K562 (cell line): Measurements from ENCODE around the gene APOM. TPM values are rescaled to one million over a fixed set of nuclear protein-coding genes. Genes with fewer than 3 reads are reported as not detected.

Experiments
- ATAC-seq: fragments of 200-7000 bp; cut with Tn5 transposase; 3 replicates; pipeline ENCODE4 v1.9.1; 2020; ENCODE audit warnings: moderate library complexity
- BruUV-seq: library from RNA; stranded (reverse); fragments of 400-500 nt; replicated peaks from 2 replicates; lab custom pipeline; 2021; lab: Mats Ljungman, UMichigan
- CTCF ChIA-PET: fragments of 300-600 bp; formaldehyde crosslinking; extraction: SDS; loops from one replicate; lab custom pipeline; 2021; ENCODE audit warnings: low intra/inter-chr PET ratio; lab: Yijun Ruan, JAX
- POLR2A ChIA-PET: fragments of 300-600, 350-650 bp; sonication (Branson Sonifier 250); formaldehyde crosslinking; extraction: SDS; loops from one replicate; lab custom pipeline; 2021; ENCODE audit warnings: antibody characterized with exemption, inconsistent platforms; lab: Yijun Ruan, JAX
- DNase-seq, 4 experiments: peaks; one replicate each; pipeline versions ENCODE4 v3.0.0 to v3.0.0-alpha.2; 2011 to 2018; ENCODE audit warnings: low spot score in 3 of 4, mixed read lengths in 3 of 4; ENCODE audit errors: extremely low read depth in 1 of 4
- FAIRE-seq: peaks from 2 replicates; lab custom pipeline; 2011; peaks lifted over from hg19 to GRCh38; lab: Jason Lieb, UNC
- H2AFZ ChIP-seq: 2 replicates; pipeline ENCODE4 v1.6.0; 2011; ENCODE audit warnings: low read depth, low read length, control low read depth, inconsistent platforms
- H3K27ac ChIP-seq: fragments of 200-600 bp; 3 replicates; pipeline ENCODE4 v1.8.0; 2011; ENCODE audit warnings: low read depth, mild to moderate bottlenecking, control low read depth, inconsistent platforms, low read length, moderate library complexity, mixed read lengths; ENCODE audit errors: extremely low read depth
- H3K27me3 ChIP-seq, 2 experiments: fragments of 300-600 bp in 1 of 2; 2 replicates in 1 of 2; 3 replicates in 1 of 2; pipeline versions ENCODE4 v1.6.0 to v1.8.0; 2011; ENCODE audit warnings: inconsistent platforms in 2 of 2, low read length in 2 of 2, mild to moderate bottlenecking in 1 of 2, mixed read lengths in 1 of 2, moderate library complexity in 1 of 2; ENCODE audit not compliant: control insufficient read depth in 2 of 2, insufficient read depth in 2 of 2
- H3K36me3 ChIP-seq: fragments of 300-600 bp; 3 replicates; pipeline ENCODE4 v1.8.0; 2011; ENCODE audit warnings: mild to moderate bottlenecking, low read length, inconsistent platforms; ENCODE audit not compliant: control insufficient read depth, insufficient read depth
- H3K4me1 ChIP-seq, 2 experiments: fragments of 200-600 bp in 1 of 2; replicated peaks in 1 of 2; 2 replicates in 1 of 2; 3 replicates in 1 of 2; pipeline versions ENCODE4 v1.5.1 to v1.8.0; 2011; ENCODE audit warnings: inconsistent platforms in 2 of 2, low read length in 2 of 2, mild to moderate bottlenecking in 1 of 2, mixed read lengths in 1 of 2, moderate library complexity in 1 of 2; ENCODE audit not compliant: control insufficient read depth in 2 of 2, insufficient read depth in 2 of 2
- H3K4me2 ChIP-seq: 2 replicates; pipeline ENCODE4 v1.6.1; 2011; ENCODE audit warnings: low read length, control low read depth, inconsistent platforms, mixed read lengths; ENCODE audit not compliant: insufficient read depth
- H3K4me3 ChIP-seq: fragments of 200-600 bp; sonication (generic), shearing (Covaris generic); 2 replicates; pipeline ENCODE4 v1.5.1; 2016; ENCODE audit warnings: control low read depth, inconsistent platforms
- H3K79me2 ChIP-seq: fragments of 200-600 bp; 3 replicates; pipeline ENCODE4 v1.8.0; 2011; ENCODE audit warnings: low read length, inconsistent platforms; ENCODE audit not compliant: control insufficient read depth, insufficient read depth
- H3K9ac ChIP-seq, 2 experiments: 2 replicates each; pipeline versions ENCODE4 v1.6.0 to v1.6.1; 2011; ENCODE audit warnings: low read depth in 2 of 2, low read length in 2 of 2, control low read depth in 1 of 2, inconsistent platforms in 1 of 2, mild to moderate bottlenecking in 1 of 2, mixed read lengths in 1 of 2; ENCODE audit not compliant: insufficient read depth in 1 of 2
- H3K9me1 ChIP-seq: one replicate; pipeline ENCODE4 v1.6.0; 2011; ENCODE audit warnings: inconsistent platforms, mild to moderate bottlenecking, low read length, moderate library complexity; ENCODE audit not compliant: control insufficient read depth, insufficient read depth
- H3K9me3 ChIP-seq: replicated peaks from 2 replicates; pipeline ENCODE4 v1.5.1; 2011; ENCODE audit warnings: low read depth, low read length, inconsistent platforms; ENCODE audit not compliant: control insufficient read depth, insufficient read depth
- H4K20me1 ChIP-seq: replicated peaks from 2 replicates; pipeline ENCODE4 v1.6.1; 2011; ENCODE audit warnings: low read length, inconsistent platforms, mixed read lengths; ENCODE audit not compliant: control insufficient read depth, insufficient read depth
- CUX1 ChIP-seq: fragments of 200-800 bp; sonication (Bioruptor generic); IDR thresholded peaks from 2 replicates; pipeline ENCODE4 v1.6.1; 2016; ENCODE audit warnings: missing genetic modification characterization, missing compliant biosample characterization
- HDAC2 ChIP-seq: fragments of 450-650 bp; IDR thresholded peaks from 2 replicates; pipeline ENCODE4 v1.6.1; 2016; ENCODE audit warnings: mild to moderate bottlenecking
- HOMEZ ChIP-seq: fragments of 250-450 bp; sonication (Bioruptor Pico); IDR thresholded peaks from 2 replicates; pipeline ENCODE4 v1.4.0; 2020; ENCODE audit warnings: mild to moderate bottlenecking, moderate library complexity
- HOXB6 ChIP-seq: fragments of 250-450 bp; sonication (Bioruptor Pico); IDR thresholded peaks from 2 replicates; pipeline ENCODE4 v1.5.1; 2022; ENCODE audit warnings: mild to moderate bottlenecking, borderline replicate concordance
- LARP7 ChIP-seq: fragments of 450-650 bp; IDR thresholded peaks from 2 replicates; pipeline ENCODE4 v1.6.1; 2016
- MTF1 ChIP-seq: fragments of 250-450 bp; sonication (Bioruptor Pico); IDR thresholded peaks from 2 replicates; pipeline ENCODE4 v1.9.0; 2021; ENCODE audit warnings: moderate library complexity, mild to moderate bottlenecking, inconsistent platforms, borderline replicate concordance
- MYBL2 ChIP-seq, 2 experiments: fragments of 450-650 bp in 1 of 2; sonication (generic) in 1 of 2; formaldehyde crosslinking in 1 of 2; IDR thresholded peaks; 2 replicates each; pipeline versions ENCODE4 v1.6.1 to v1.8.1; 2017 to 2022; ENCODE audit warnings: borderline replicate concordance in 1 of 2, inconsistent platforms in 1 of 2, low read depth in 1 of 2, mild to moderate bottlenecking in 1 of 2, missing genetic modification reagents in 1 of 2, moderate library complexity in 1 of 2
- POLR2AphosphoS2 ChIP-seq: IDR thresholded peaks from 2 replicates; pipeline ENCODE4 v1.6.1; 2012; ENCODE audit warnings: low read length, improper control_type of control experiment
- ZEB2 ChIP-seq: fragments of 450-650 bp; IDR thresholded peaks from 2 replicates; pipeline ENCODE4 v1.6.1; 2016
- ZNF277 ChIP-seq: fragments of 250-450 bp; sonication (Bioruptor Pico); IDR thresholded peaks from 2 replicates; pipeline ENCODE4 v1.8.0; 2022; ENCODE audit warnings: inconsistent platforms, mild to moderate bottlenecking, moderate library complexity, borderline replicate concordance
- ZNF384 ChIP-seq: IDR thresholded peaks from 2 replicates; pipeline ENCODE4 v1.6.1; 2012; ENCODE audit warnings: low read depth, low read length, improper control_type of control experiment
- ZNF589 ChIP-seq: fragments of 200-800 bp; sonication (Bioruptor generic); IDR thresholded peaks from 2 replicates; pipeline ENCODE4 v1.6.1; 2016; ENCODE audit warnings: low read depth, missing genetic modification characterization, missing compliant biosample characterization
- WGBS: fragments of 100-300 bp; shearing (Covaris generic); methylation state at CpG from one replicate; pipeline ENCODE4 v1.1.6; 2016; ENCODE audit warnings: low coverage, mixed read lengths; ENCODE audit not compliant: insufficient coverage; ENCODE audit errors: missing lambda C conversion rate; 5-methylcytosine and 5-hydroxymethylcytosine counted together
- in situ Hi-C: fragments of 300-500 bp; cut with MboI; formaldehyde crosslinking; loops from 4 replicates; pipeline ENCODE4 v1.15.0; 2018; ENCODE audit warnings: inconsistent platforms, mixed read lengths
- intact Hi-C: fragments of 100-400 bp; cut with micrococcal nuclease; formaldehyde crosslinking; loops from 2 replicates; pipeline ENCODE4 v1.14.2; 2022
- polyA plus RNA-seq, 8 experiments: library from polyadenylated mRNA; depleted of rRNA in 4 of 8; stranded (reverse) in 5 of 8; unstranded in 3 of 8; fragments of >200 nt; fragmentation: Nextera tagmentation in 2 of 8; fragmentation: Illumina TruSeq in 1 of 8; extraction: Ambion mirVana in 2 of 8; extraction: Trizol in 1 of 8; gene quantifications; 2 replicates each; pipeline versions ENCODE4 v1.2.1 to v1.2.3, GENCODE V29; 2011 to 2014; ENCODE audit warnings: inconsistent platforms in 1 of 8, missing spikeins in 1 of 8
- total RNA-seq, 7 experiments: library from RNA; depleted of rRNA in 6 of 7; stranded (reverse); fragments of >200 nt in 6 of 7; fragmentation: Illumina TruSeq in 2 of 7; extraction: Trizol in 2 of 7; gene quantifications; 2 replicates each; pipeline versions ENCODE4 v1.2.1 to v1.2.3, GENCODE V29; 2011 to 2021; ENCODE audit warnings: low replicate concordance in 1 of 7

The APOM gene
- total and polyA plus RNA-seq, 9 of the 15 experiments (the other 6 are each of a cell fraction or from before 2014, with no cell fraction given): 5.7 to 24.3 (median 10.4) TPM

GRCh38 chr6:31652925-31653724 is 2.6 kb upstream of the APOM start:
- peak overlapping the region; percentile 94 for H2AFZ ChIP-seq
- peaks cover 22 to 26% of the 10 kb centered on the region in 2 experiments for H3K4me1 ChIP-seq
- ATAC-seq: peak; percentile 83
- H3K79me2 ChIP-seq: peaks cover 83% of the 10 kb centered on the region
- ChIA-PET CTCF (no interaction called here), POLR2A (interaction anchor here (0.5 to 8.5 kb wide), 55 partner anchors 10 to 1723 kb away, joined by 3 to 267 read pairs (median 7); partner anchors contain the start of genes C6orf47, CLIC1, CSNK2B and DDAH2)
- 7% methylated on average over 37 of the region's 37 CpGs for WGBS
- no peaks in the 10 kb centered on the region for H3K9me3 ChIP-seq
- intact Hi-C loops: loop anchor here (1.0 kb wide), 5 partner anchors 7 to 210 kb away; partner anchors contain the start of genes C6orf47 and DDX39B
- peaks cover 64% of the 10 kb centered on the region for H3K36me3 ChIP-seq
- FAIRE-seq: peak; percentile 97
- peak; percentile 94 to 99 (median 96) for DNase-seq
- BruUV-seq: TSS peak; percentile 97
- peak overlapping the region; percentile 95 to 97 for H3K9ac ChIP-seq
- H3K9me1 ChIP-seq: no peaks in the 10 kb centered on the region
- in situ Hi-C loops: no loop called here
- H3K4me2 ChIP-seq: peak overlapping the region; percentile 90
- no peaks in the 10 kb centered on the region for H3K27me3 ChIP-seq
- H3K27ac ChIP-seq: peak overlapping the region; percentile 98
- peaks cover 2% of the 10 kb centered on the region for H4K20me1 ChIP-seq
- H3K4me3 ChIP-seq: peak overlapping the region; percentile 73
- no peak; the same call in 1 of the 2 replicates for TF ChIP-seq MYBL2 (IDR thresholded peaks at IDR 0.05; ENCODE audit: low read depth)
- TF ChIP-seq MYBL2 (CRISPR knock-in tag; IDR thresholded peaks at IDR 0.05; ENCODE audit: borderline replicate concordance): no peak
- peak; percentile 70 for TF ChIP-seq ZEB2
- peak; percentile 71 for TF ChIP-seq ZNF589
- TF ChIP-seq HDAC2: peak; percentile 79; the same call in 1 of the 2 replicates
- TF ChIP-seq CUX1 (CRISPR knock-in tag): peak; percentile 85
- TF ChIP-seq POLR2AphosphoS2: peak; percentile 98
- TF ChIP-seq MTF1 (CRISPR knock-in tag): no peak
- peak; percentile 50; the same call in 1 of the 2 replicates for TF ChIP-seq ZNF384
- TF ChIP-seq LARP7: no peak
- TF ChIP-seq HOMEZ (CRISPR knock-in tag): no peak
- no peak for TF ChIP-seq HOXB6 (CRISPR knock-in tag)
- TF ChIP-seq ZNF277 (CRISPR knock-in tag): no peak
